ENCODE data around the gene CLHC1.

DNA sequence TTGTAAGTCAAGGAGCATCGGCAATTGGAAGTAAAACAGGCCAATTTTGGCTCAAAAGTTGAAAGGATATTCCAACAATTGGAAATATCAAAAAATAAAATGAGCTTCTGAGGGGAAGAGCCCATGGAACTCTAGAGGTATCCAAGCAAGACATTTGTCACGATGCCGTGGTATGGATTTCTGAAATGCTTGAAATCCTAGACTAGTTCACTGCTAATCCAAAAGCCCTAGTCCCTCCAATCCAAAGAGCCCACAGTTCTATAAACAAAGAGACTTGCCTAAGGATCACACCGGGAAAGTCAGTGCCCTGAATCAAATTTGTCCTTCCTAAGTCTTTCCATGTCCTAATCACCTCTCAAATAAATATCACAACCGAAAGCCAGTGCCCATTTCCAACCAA lies 85.1 kb downstream of the CLHC1 start:
- TF ChIP-seq EP300 (IDR thresholded peaks at IDR 0.05), result no peak
- TF ChIP-seq, protein P1, sequence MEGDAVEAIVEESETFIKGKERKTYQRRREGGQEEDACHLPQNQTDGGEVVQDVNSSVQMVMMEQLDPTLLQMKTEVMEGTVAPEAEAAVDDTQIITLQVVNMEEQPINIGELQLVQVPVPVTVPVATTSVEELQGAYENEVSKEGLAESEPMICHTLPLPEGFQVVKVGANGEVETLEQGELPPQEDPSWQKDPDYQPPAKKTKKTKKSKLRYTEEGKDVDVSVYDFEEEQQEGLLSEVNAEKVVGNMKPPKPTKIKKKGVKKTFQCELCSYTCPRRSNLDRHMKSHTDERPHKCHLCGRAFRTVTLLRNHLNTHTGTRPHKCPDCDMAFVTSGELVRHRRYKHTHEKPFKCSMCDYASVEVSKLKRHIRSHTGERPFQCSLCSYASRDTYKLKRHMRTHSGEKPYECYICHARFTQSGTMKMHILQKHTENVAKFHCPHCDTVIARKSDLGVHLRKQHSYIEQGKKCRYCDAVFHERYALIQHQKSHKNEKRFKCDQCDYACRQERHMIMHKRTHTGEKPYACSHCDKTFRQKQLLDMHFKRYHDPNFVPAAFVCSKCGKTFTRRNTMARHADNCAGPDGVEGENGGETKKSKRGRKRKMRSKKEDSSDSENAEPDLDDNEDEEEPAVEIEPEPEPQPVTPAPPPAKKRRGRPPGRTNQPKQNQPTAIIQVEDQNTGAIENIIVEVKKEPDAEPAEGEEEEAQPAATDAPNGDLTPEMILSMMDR (IDR thresholded peaks at IDR 0.05), result no peak
- TF ChIP-seq POLR2A (IDR thresholded peaks at IDR 0.05; ENCODE audit: low read depth), result no peak
